ENCODE results near the gene INAVA.

DNA sequence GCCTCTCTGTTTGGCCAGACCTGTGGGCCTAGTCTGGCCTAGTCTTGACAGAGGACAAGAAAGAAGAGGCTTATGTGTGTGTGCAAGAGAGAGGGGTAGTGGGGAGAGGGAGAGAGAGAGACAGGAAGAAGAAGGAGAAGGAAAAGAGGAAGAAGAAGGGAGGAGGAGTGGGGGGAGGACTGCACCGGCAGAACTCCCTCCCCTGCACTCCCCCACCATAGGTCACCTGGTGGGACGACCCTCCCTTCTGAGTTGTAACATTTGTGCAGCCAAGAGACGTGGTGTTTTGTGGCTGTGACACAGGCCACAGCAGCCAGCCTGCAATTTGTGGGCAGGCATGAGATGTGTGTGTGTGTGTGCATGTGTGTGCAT is 4.3 kb downstream of the INAVA start:
- TF ChIP-seq POLR2A (IDR thresholded peaks at IDR 0.05) (no peak), CTCF (IDR thresholded peaks at IDR 0.05) (no peak)

All from Peyer's patch (tissue), 4 donors.